H1 (cell line): ENCODE measurements around the gene TOP3A. TPM values are rescaled to one million over a fixed set of nuclear protein-coding genes. Genes with fewer than 3 reads are reported as not detected.

Source experiments
- BCL11A ChIP-seq, 2 experiments: IDR thresholded peaks; one replicate each; pipeline ENCODE4 v1.6.1; 2011; ENCODE audit warnings: low read depth in 2 of 2, low read length in 2 of 2, mild to moderate bottlenecking in 2 of 2
- CHD7 ChIP-seq: fragments of 300-600 bp; sonication (generic); IDR thresholded peaks from 2 replicates; pipeline ENCODE4 v1.7.1; 2012; ENCODE audit warnings: low read length, moderate library complexity, mild to moderate bottlenecking, inconsistent platforms; ENCODE audit not compliant: insufficient replicate concordance
- polyA plus RNA-seq, 7 experiments: library from polyadenylated mRNA; depleted of rRNA in 3 of 7; stranded (reverse) in 5 of 7; unstranded in 2 of 7; fragments of >200 nt in 5 of 7; fragments of 200-250 nt in 2 of 7; gene quantifications; 1 replicate in 5 of 7; 2 replicates in 1 of 7; 4 replicates in 1 of 7; pipeline versions ENCODE4 v1.2.1 to v1.2.3, GENCODE V29; 2011 to 2013; ENCODE audit warnings: missing spikeins in 2 of 7, mixed read lengths in 2 of 7
- total RNA-seq: library from RNA; stranded (reverse); fragmentation: NEBNext Ultra II Directional; extraction: Animal tissue kit (Norgen Biotek cat#: 25700); gene quantifications from 2 replicates; pipeline ENCODE4 v1.2.1, GENCODE V29; 2021

TOP3A gene
- total and polyA plus RNA-seq, 2 of the 8 experiments (the other 6 are each of a cell fraction or from before 2014, with no cell fraction given): 23.4 to 54.3 TPM

DNA sequence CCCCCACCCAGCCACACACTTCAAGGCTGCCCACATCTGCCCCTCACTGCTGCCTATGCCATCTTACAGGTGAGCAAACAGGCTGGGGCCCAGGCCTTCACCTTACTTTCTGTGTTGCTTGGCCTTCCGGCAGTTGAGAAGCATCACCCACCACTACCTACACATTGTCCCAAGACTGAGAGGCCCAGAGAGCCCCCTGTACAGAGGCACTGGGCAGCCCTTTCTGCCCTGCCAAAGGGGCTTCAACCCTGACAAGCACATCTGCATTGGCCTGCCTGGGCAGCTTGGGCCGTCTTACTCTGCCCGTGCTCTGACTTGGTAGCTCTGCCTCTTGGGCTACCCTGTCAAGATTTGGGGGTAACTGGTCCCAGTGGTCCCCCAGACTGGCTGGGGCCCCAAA lies 53.1 kb downstream of the TOP3A start (continued):
- no peak for TF ChIP-seq CHD7
- TF ChIP-seq BCL11A (IDR thresholded peaks at IDR 0.05; ENCODE audit: low read depth in 2 of 2, low read length in 2 of 2): no peak
- TF ChIP-seq, all 59 proteins: peak for 0
